CD4-positive, alpha-beta T cell treated with Interleukin-17A for 1 hour (primary cell): ENCODE measurements around the gene TMEM11.
"Not testable (repeated sequence)": the region's sequence is repeated elsewhere in the genome, so short reads cannot be mapped to it uniquely, and the experiment has no call there.

Experiments
- DNase-seq: peaks from one replicate; pipeline ENCODE4 v3.0.0-alpha.2; 2020

TMEM11 gene

GRCh38 chr17:21210411-21211076 lies 3.4 kb downstream of the TMEM11 start:
- no peak for DNase-seq

DNA sequence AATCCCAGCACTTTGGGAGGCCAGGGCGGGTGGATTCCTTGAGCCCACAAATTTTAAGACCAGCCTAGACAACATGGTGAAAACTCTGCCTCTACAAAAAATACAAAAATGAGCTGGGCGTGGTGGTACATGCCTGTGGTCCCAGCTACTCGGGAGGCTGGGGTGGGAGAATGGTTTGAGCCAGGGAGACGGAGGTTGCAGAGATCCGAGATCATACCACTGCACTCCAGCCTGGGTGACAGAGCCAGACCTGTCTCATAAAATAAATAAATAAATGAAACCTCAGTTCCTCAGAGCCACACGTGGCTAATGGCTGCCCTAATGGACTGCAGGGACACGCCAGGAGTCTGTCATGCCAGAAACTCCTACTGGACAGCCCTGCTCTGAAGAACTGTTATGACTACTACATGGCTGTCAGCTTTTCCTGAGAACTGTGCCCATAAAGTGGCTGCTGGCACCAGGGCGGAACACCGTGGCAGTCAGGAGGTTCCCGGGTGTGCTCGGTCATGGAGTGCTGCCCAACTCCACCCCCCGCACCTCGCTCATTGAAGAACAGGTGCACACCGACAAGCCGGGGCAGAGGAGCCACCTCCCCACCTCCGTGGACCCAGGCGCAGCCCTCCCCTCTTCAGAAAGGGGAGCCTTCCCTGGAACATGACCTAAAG lies 4.3 kb downstream of the TMEM11 start:
- DNase-seq, result no peak

GRCh38 chr17:21208352-21208751 lies 5.6 kb downstream of the TMEM11 start:
- no peak for DNase-seq

DNA sequence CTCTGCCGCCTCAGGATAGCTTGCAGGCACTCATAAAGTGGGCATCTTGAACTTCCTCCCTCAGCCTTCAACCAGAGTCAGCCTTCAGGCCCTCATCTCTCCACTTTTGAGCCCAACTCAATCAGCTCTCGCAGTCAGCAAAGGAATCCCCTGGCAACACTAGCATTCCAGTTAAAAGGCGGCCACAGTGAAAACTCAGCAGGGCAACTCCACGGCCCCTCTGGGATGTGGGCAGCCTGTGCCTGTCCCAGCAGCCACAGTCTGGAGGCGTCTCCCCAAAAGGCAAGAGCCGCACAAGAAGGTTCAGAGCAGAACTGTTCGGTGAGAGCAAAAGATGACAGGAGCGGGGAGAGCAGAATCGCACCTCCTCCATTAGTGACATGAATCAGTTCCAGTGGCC lies 9.0 kb downstream of the TMEM11 start:
- DNase-seq, result no peak

DNA sequence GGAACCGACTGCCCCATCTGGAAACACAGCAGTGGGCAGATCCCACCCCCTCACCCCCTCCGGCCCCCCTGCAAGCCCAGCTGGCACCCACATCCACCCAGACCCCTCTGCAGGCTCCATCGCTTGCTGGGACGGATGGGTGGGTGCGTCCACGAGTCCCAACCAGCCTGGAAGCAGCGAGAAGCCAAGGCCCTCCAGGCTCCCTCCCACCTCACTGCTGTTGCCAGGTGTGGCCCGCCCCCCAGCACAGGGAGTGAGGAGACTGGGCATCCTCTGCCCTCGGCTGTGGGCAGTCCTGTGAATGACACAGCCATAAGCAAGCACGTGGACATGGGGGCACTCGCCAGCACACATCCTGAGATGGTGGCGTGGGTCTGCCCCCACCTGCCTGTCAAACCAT lies 11.4 kb downstream of the TMEM11 start:
- DNase-seq, result no peak

DNA sequence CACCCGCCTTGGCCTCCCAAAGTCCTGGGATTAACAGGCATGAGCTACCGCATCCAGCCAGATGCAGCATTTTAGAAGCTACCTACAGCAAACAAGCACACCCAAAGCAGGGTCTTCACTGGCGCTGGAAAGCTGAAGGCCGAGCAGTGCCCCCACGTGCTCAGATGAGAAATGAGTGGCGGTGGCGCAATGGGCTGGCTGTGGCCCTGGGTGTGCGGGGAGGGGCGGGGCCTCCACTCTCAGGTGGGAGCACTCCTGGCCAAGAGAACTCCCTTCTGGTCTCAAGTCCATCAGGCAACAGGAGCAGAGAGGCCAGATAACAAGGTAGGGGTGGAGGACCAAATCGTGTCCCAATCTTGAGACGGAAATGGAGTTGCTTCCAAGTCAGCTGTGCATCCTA lies 12.1 kb downstream of the TMEM11 start:
- DNase-seq, result no peak

DNA sequence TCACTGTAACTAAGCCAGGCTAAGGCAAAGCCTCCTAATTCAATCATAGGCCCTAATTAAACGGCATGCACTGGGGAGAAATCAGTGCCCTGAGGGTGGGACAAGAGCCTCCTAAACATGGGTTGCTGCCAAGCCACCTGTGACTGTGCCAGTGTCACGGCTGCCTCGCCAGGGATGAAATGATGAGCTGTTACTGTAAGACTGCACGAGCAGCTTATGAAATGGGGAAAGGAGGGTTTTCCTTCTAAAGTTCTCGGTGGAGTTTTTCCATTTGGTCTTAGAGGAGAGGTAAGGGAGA lies 12.7 kb downstream of the TMEM11 start:
- DNase-seq, result no peak

DNA sequence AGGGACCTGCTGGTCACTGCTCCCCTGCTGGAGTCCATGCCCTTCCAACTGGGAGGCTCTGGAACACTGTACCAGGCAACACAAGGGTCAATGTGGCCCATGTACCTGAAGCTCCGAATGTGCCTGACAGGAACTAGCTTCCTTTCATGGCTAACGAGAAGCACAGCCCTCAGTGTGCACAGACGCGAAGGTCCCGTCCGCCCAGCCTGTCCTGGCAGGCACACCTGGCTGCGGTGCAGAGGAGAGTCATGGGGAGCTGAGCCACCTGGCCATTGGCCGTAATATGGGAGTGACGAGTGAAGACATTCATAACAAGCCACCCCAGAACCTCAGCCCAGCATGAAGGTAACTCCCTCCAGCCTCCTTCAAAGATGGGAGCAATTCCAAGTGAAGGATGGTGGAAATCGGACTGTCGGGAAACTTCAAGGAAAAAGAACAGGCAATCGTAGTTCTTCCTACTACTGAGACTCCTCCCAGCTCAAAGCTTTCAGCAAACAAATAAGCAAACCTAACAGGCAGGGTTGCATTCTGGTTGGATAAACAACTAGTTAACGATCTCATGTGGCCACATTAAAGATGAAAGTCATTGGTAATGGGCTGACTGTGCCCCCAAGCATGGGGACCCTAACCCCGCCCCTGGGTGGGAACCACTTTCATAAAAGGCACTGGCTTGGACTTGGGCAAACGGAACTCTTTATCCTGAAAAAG lies 13.2 kb downstream of the TMEM11 start:
- no peak for DNase-seq

DNA sequence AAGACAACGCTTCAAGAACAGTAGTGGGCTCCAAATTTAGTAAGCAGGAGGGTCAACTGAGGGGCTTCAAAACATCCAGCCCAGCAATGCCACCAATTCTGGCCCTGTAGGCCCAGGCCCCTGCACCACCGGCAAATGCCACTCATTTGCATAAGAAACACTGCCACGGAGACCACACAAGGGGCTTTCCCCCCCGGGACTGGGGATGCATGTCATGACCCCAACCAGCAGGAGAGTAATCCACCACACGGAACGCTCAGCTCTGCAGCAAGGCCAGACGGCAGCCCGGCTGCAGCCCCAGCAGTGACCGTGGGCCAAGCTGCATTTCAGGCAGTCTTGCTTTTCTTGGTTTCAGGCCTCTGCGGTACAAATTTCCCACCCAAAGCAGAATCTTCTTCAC lies 14.1 kb downstream of the TMEM11 start:
- no peak for DNase-seq

- DNase-seq, result no peak
Measured at GRCh38 chr17:21199311-21199710, 14.7 kb downstream of the TMEM11 start.

- DNase-seq, result no peak
Measured at GRCh38 chr17:21198411-21198810, 15.6 kb downstream of the TMEM11 start.

DNA sequence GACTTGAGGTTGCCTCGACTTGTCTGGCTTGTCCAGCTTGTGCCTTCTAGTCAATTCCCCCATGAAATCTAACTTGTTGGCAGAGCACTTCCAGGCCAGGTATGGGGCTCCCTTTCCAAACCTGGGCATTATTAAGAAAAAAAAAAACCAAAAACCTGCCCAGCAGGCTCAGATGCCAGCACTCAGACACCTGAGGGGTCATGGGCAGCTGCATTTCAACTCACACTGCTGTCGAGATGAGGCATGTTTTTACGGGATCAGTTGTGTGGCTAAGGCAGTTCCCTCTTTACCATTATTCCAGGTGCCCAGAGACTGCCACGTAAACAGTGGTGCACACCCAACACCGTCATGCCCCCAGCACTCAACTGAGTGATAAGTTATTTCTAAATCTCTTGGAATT lies 17.8 kb downstream of the TMEM11 start:
- DNase-seq, result no peak

GRCh38 chr17:21194703-21195102 lies 19.3 kb downstream of the TMEM11 start:
- no peak for DNase-seq

DNA sequence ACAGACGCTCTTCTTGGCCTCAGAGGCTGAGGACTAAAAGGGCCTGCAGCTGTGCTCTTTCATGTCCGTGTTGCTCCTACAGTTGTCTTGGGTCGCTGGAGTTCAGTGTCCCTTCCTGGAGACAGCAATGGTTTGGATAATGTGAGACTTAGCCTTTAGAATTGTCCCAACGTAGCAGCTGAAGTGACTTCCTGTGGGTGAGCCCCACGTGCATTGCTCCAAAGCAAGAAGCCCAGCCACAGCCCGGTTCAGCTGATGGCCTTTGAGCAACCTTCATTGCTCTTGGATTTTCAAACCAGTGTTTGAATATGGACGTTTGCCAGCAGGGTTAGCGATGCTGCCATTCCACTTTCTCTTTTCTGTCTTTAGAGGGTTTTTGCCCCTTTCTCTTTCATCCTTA lies 19.7 kb downstream of the TMEM11 start:
- no peak for DNase-seq

DNA sequence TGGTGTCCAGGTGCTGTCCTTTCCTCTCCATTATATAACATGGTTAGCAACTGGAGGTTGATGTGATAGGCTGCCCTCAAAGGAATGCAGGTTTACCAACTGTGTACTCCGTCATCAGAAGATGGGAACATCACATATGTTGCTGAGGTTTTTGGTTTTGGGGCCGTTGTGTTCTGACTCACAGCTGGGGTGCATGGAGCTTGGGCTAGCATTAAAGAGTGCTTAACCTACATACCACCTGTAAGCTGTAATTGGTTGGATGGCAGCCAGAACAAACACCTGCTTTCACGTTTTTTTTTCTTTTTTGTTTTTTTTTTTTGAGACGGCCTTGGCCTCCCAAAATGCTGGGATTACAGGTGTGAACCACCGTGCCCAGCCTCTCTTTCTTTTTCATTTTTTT lies 20.9 kb downstream of the TMEM11 start:
- DNase-seq, result no peak

GRCh38 chr17:21192414-21192813 lies 21.5 kb downstream of the TMEM11 start:
- DNase-seq, result not testable (repeated sequence)

DNA sequence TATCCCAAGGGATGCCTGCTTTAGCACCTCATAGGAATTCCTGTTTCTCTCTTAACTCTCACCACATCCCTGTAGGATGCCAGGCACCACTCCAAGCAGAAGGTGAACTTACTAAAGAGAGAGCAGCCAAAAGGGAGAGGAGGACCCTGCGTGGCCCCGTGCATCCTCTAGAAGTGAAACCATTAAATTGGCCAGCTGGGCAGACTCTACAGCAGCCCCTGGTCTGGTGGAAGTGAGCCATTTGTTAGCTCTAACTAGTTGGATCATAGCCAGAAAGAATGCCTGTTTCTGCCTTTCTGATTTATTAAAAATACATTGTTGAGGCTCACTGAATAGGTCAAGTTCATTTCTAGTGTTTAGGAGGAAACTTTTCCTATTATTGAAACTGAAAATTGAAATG lies 22.3 kb downstream of the TMEM11 start:
- DNase-seq, result no peak

- no peak for DNase-seq
Measured at GRCh38 chr17:21190078-21190477, 23.9 kb downstream of the TMEM11 start.

DNA sequence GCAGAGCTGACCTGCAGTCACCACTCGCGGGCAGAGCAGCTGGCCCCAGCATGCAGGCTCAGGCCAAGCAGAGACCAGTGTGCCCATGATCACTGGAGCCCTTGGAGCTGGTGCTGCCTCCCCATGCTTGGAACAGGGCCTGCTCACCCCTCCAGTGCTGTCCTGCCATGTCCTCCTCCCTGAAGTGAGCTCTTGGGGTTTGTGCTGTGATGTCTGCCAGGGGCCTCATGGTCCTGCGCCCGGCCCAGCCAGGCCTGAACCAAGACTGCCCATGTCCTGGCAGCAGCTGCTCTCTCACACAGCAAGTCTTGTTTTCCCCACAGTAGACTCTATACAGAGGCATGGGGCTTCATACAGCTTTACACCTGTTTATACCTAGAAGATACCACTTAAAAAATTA lies 24.6 kb downstream of the TMEM11 start:
- no peak for DNase-seq

- no peak for DNase-seq
Measured at GRCh38 chr17:21186399-21187187, 27.4 kb downstream of the TMEM11 start.

DNA sequence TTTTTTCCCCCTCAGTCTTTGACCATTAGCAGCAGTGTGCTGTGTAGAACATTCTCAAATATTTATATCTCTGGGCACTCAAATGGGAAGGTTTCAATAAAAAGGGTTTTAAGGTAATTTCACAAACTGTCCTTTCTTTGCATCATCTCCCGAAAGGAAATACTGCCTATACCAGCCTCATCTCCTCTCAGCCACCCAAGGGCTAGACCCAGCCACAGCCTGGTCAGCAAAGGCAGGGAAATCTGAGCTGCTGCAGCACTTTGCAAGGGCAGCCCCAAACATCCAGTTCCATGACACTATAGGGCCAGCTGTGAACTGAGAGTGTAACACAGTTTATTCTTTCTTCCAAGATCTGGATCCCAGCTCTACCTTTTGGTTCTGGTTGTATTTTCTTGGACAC lies 28.9 kb downstream of the TMEM11 start:
- DNase-seq, result no peak

DNA sequence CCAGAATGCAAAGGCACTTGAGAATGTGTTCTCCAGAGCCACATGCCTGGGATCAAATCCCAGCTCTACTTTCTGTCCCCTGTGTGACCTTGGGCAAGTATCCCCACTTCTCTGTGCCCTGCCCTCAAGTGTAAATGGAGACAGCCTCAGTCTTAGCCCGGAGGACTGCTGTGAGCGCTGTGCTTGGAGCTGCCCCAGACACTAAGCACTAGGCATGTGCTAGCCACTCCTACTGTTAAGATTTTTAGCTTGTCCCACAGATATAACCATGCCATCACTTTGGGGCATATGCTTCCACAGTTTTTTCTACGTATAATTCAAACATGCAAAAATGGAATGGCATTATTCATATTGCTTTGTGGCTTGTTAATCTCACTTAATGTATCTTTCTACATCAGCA lies 29.4 kb downstream of the TMEM11 start:
- no peak for DNase-seq

DNA sequence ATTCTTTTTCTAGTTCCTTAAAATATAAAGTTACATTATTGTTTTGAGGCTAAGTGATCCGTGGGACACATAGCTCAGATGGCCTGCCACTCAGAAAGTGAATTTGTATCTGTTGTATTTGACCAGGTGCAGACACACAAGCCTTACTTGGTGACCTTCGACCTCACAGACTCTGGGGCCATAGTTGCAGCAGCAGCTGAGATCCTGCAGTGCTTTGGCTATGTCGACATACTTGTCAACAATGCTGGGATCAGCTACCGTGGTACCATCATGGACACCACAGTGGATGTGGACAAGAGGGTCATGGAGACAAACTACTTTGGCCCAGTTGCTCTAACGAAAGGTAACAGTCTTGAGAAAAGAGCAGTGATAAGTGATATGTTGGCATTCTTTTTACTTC lies 30.5 kb downstream of the TMEM11 start:
- no peak for DNase-seq
